Peyer's patch (tissue), 4 donors: ENCODE data around the gene GAK.

Source experiments
- CTCF ChIP-seq, 6 experiments: fragments of 450-650 bp in 4 of 6; fragments of 200-600 bp in 2 of 6; sonication (generic) in 1 of 6; IDR thresholded peaks; one replicate each; pipeline ENCODE4 v1.5.1; 2017 to 2019; ENCODE audit warnings: antibody characterized with exemption in 6 of 6, mild to moderate bottlenecking in 3 of 6, moderate library complexity in 1 of 6
- POLR2A ChIP-seq, 2 donors: fragments of 450-650 bp; IDR thresholded peaks; one replicate each; pipeline ENCODE4 v1.5.1; 2017; ENCODE audit warnings: antibody characterized with exemption in 2 of 2, mild to moderate bottlenecking in 2 of 2, moderate library complexity in 2 of 2

DNA sequence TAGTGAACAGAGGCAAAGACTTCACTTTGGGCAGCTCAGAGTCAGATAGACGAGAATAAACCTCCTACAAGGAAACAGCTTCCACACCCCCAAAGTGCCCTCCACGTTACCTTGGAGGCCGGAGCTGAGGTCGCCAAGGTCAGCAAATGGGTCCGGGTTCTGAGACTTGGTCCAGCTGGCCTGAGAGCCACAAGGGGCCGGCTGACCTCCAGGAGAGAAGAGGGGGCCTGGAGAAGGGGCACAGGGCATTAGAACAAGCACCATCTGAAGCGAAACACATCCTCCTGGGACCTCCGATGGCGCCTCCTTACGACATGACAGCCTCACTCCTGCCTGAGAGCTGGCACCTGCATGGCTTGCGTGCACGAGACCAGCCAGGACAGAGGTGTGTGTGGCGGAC lies 72.6 kb downstream of the GAK start:
- TF ChIP-seq CTCF (IDR thresholded peaks at IDR 0.05) (no peak), POLR2A (IDR thresholded peaks at IDR 0.05) (no peak)
